K562 (cell line): ENCODE data around the gene PDE1A. TPM values are rescaled to one million over a fixed set of nuclear protein-coding genes. Genes with fewer than 3 reads are reported as not detected.

Experiments
- ATAC-seq: fragments of 200-7000 bp; cut with Tn5 transposase; 3 replicates; pipeline ENCODE4 v1.9.1; 2020; ENCODE audit warnings: moderate library complexity
- BruUV-seq: library from RNA; stranded (reverse); fragments of 400-500 nt; replicated peaks from 2 replicates; lab custom pipeline; 2021; lab: Mats Ljungman, UMichigan
- CTCF ChIA-PET: fragments of 300-600 bp; formaldehyde crosslinking; extraction: SDS; loops from one replicate; lab custom pipeline; 2021; ENCODE audit warnings: low intra/inter-chr PET ratio; lab: Yijun Ruan, JAX
- POLR2A ChIA-PET: fragments of 300-600, 350-650 bp; sonication (Branson Sonifier 250); formaldehyde crosslinking; extraction: SDS; loops from one replicate; lab custom pipeline; 2021; ENCODE audit warnings: antibody characterized with exemption, inconsistent platforms; lab: Yijun Ruan, JAX
- DNase-seq, 4 experiments: peaks; one replicate each; pipeline versions ENCODE4 v3.0.0 to v3.0.0-alpha.2; 2011 to 2018; ENCODE audit warnings: low spot score in 3 of 4, mixed read lengths in 3 of 4; ENCODE audit errors: extremely low read depth in 1 of 4
- FAIRE-seq: peaks from 2 replicates; lab custom pipeline; 2011; peaks lifted over from hg19 to GRCh38; lab: Jason Lieb, UNC
- H2AFZ ChIP-seq: 2 replicates; pipeline ENCODE4 v1.6.0; 2011; ENCODE audit warnings: low read depth, low read length, control low read depth, inconsistent platforms
- H3K27ac ChIP-seq: fragments of 200-600 bp; 3 replicates; pipeline ENCODE4 v1.8.0; 2011; ENCODE audit warnings: low read depth, mild to moderate bottlenecking, control low read depth, inconsistent platforms, low read length, moderate library complexity, mixed read lengths; ENCODE audit errors: extremely low read depth
- H3K27me3 ChIP-seq, 2 experiments: fragments of 300-600 bp in 1 of 2; 2 replicates in 1 of 2; 3 replicates in 1 of 2; pipeline versions ENCODE4 v1.6.0 to v1.8.0; 2011; ENCODE audit warnings: inconsistent platforms in 2 of 2, low read length in 2 of 2, mild to moderate bottlenecking in 1 of 2, mixed read lengths in 1 of 2, moderate library complexity in 1 of 2; ENCODE audit not compliant: control insufficient read depth in 2 of 2, insufficient read depth in 2 of 2
- H3K36me3 ChIP-seq: fragments of 300-600 bp; 3 replicates; pipeline ENCODE4 v1.8.0; 2011; ENCODE audit warnings: mild to moderate bottlenecking, low read length, inconsistent platforms; ENCODE audit not compliant: control insufficient read depth, insufficient read depth
- H3K4me1 ChIP-seq, 2 experiments: fragments of 200-600 bp in 1 of 2; replicated peaks in 1 of 2; 2 replicates in 1 of 2; 3 replicates in 1 of 2; pipeline versions ENCODE4 v1.5.1 to v1.8.0; 2011; ENCODE audit warnings: inconsistent platforms in 2 of 2, low read length in 2 of 2, mild to moderate bottlenecking in 1 of 2, mixed read lengths in 1 of 2, moderate library complexity in 1 of 2; ENCODE audit not compliant: control insufficient read depth in 2 of 2, insufficient read depth in 2 of 2
- H3K4me2 ChIP-seq: 2 replicates; pipeline ENCODE4 v1.6.1; 2011; ENCODE audit warnings: low read length, control low read depth, inconsistent platforms, mixed read lengths; ENCODE audit not compliant: insufficient read depth
- H3K4me3 ChIP-seq: fragments of 200-600 bp; sonication (generic), shearing (Covaris generic); 2 replicates; pipeline ENCODE4 v1.5.1; 2016; ENCODE audit warnings: control low read depth, inconsistent platforms
- H3K79me2 ChIP-seq: fragments of 200-600 bp; 3 replicates; pipeline ENCODE4 v1.8.0; 2011; ENCODE audit warnings: low read length, inconsistent platforms; ENCODE audit not compliant: control insufficient read depth, insufficient read depth
- H3K9ac ChIP-seq, 2 experiments: 2 replicates each; pipeline versions ENCODE4 v1.6.0 to v1.6.1; 2011; ENCODE audit warnings: low read depth in 2 of 2, low read length in 2 of 2, control low read depth in 1 of 2, inconsistent platforms in 1 of 2, mild to moderate bottlenecking in 1 of 2, mixed read lengths in 1 of 2; ENCODE audit not compliant: insufficient read depth in 1 of 2
- H3K9me1 ChIP-seq: one replicate; pipeline ENCODE4 v1.6.0; 2011; ENCODE audit warnings: inconsistent platforms, mild to moderate bottlenecking, low read length, moderate library complexity; ENCODE audit not compliant: control insufficient read depth, insufficient read depth
- H3K9me3 ChIP-seq: replicated peaks from 2 replicates; pipeline ENCODE4 v1.5.1; 2011; ENCODE audit warnings: low read depth, low read length, inconsistent platforms; ENCODE audit not compliant: control insufficient read depth, insufficient read depth
- H4K20me1 ChIP-seq: replicated peaks from 2 replicates; pipeline ENCODE4 v1.6.1; 2011; ENCODE audit warnings: low read length, inconsistent platforms, mixed read lengths; ENCODE audit not compliant: control insufficient read depth, insufficient read depth
- DACH1 ChIP-seq: fragments of 450-650 bp; IDR thresholded peaks from 2 replicates; pipeline ENCODE4 v1.6.1; 2018; ENCODE audit not compliant: partially characterized antibody
- ELK1 ChIP-seq: sonication (generic); formaldehyde crosslinking; IDR thresholded peaks from 2 replicates; pipeline ENCODE4 v1.8.1; 2022; ENCODE audit warnings: missing genetic modification reagents
- EZH2 ChIP-seq: IDR thresholded peaks from 2 replicates; pipeline ENCODE4 v1.6.1; 2012; ENCODE audit warnings: low read depth, mild to moderate bottlenecking, inconsistent platforms, low read length, borderline replicate concordance
- HDAC2 ChIP-seq: fragments of 450-650 bp; IDR thresholded peaks from 2 replicates; pipeline ENCODE4 v1.6.1; 2016; ENCODE audit warnings: mild to moderate bottlenecking
- HDAC3 ChIP-seq: fragments of 450-650 bp; IDR thresholded peaks from 2 replicates; pipeline ENCODE4 v1.6.1; 2018; ENCODE audit warnings: borderline replicate concordance, mild to moderate bottlenecking, moderate library complexity; ENCODE audit not compliant: partially characterized antibody
- MAFF ChIP-seq: IDR thresholded peaks from 2 replicates; pipeline ENCODE4 v1.6.1; 2012; ENCODE audit warnings: low read length, improper control_type of control experiment
- POLR2G ChIP-seq: fragments of 200-400 bp; formaldehyde crosslinking; IDR thresholded peaks from 2 replicates; pipeline ENCODE4 v1.6.1; 2017; ENCODE audit warnings: low read depth, mild to moderate bottlenecking, antibody characterized with exemption, low read length, moderate library complexity
- PREB ChIP-seq: sonication (generic); formaldehyde crosslinking; IDR thresholded peaks from 2 replicates; pipeline ENCODE4 v1.8.1; 2023; ENCODE audit warnings: mild to moderate bottlenecking, missing genetic modification reagents
- STAT6 ChIP-seq: sonication (generic); formaldehyde crosslinking; IDR thresholded peaks from 2 replicates; pipeline ENCODE4 v1.8.1; 2023; ENCODE audit warnings: mild to moderate bottlenecking, missing genetic modification reagents
- TSC22D4 ChIP-seq: fragments of 450-650 bp; IDR thresholded peaks from 2 replicates; pipeline ENCODE4 v1.6.1; 2016; ENCODE audit warnings: missing genetic modification characterization, missing biosample characterization, control low read depth
- ZNF212 ChIP-seq: fragments of 450-650 bp; formaldehyde crosslinking; IDR thresholded peaks from 2 replicates; pipeline ENCODE4 v1.4.0; 2020; ENCODE audit warnings: mild to moderate bottlenecking
- ZNF668 ChIP-seq: fragments of 250-450 bp; sonication (Bioruptor Pico); IDR thresholded peaks from 2 replicates; pipeline ENCODE4 v1.8.0; 2022; ENCODE audit warnings: mild to moderate bottlenecking, inconsistent platforms
- ZNF699 ChIP-seq: fragments of 250-450 bp; sonication (Bioruptor Pico); IDR thresholded peaks from 2 replicates; pipeline ENCODE4 v1.8.0; 2021; ENCODE audit warnings: mild to moderate bottlenecking, moderate library complexity; ENCODE audit not compliant: insufficient replicate concordance
- WGBS: fragments of 100-300 bp; shearing (Covaris generic); methylation state at CpG from one replicate; pipeline ENCODE4 v1.1.6; 2016; ENCODE audit warnings: low coverage, mixed read lengths; ENCODE audit not compliant: insufficient coverage; ENCODE audit errors: missing lambda C conversion rate; 5-methylcytosine and 5-hydroxymethylcytosine counted together
- in situ Hi-C: fragments of 300-500 bp; cut with MboI; formaldehyde crosslinking; loops from 4 replicates; pipeline ENCODE4 v1.15.0; 2018; ENCODE audit warnings: inconsistent platforms, mixed read lengths
- intact Hi-C: fragments of 100-400 bp; cut with micrococcal nuclease; formaldehyde crosslinking; loops from 2 replicates; pipeline ENCODE4 v1.14.2; 2022
- polyA plus RNA-seq, 8 experiments: library from polyadenylated mRNA; depleted of rRNA in 4 of 8; stranded (reverse) in 5 of 8; unstranded in 3 of 8; fragments of >200 nt; fragmentation: Nextera tagmentation in 2 of 8; fragmentation: Illumina TruSeq in 1 of 8; extraction: Ambion mirVana in 2 of 8; extraction: Trizol in 1 of 8; gene quantifications; 2 replicates each; pipeline versions ENCODE4 v1.2.1 to v1.2.3, GENCODE V29; 2011 to 2014; ENCODE audit warnings: inconsistent platforms in 1 of 8, missing spikeins in 1 of 8
- total RNA-seq, 7 experiments: library from RNA; depleted of rRNA in 6 of 7; stranded (reverse); fragments of >200 nt in 6 of 7; fragmentation: Illumina TruSeq in 2 of 7; extraction: Trizol in 2 of 7; gene quantifications; 2 replicates each; pipeline versions ENCODE4 v1.2.1 to v1.2.3, GENCODE V29; 2011 to 2021; ENCODE audit warnings: low replicate concordance in 1 of 7

Gene PDE1A
- total and polyA plus RNA-seq, 9 of the 15 experiments (the other 6 are each of a cell fraction or from before 2014, with no cell fraction given), result 0.14 to 0.91 (median 0.32) TPM

GRCh38 chr2:182404975-182405561, 21.8 kb downstream of the PDE1A start (continued):
- TF ChIP-seq HDAC3, result no peak
- TF ChIP-seq EZH2, result no peak

GRCh38 chr2:182404092-182404491, 22.7 kb downstream of the PDE1A start:
- Histone ChIP-seq H3K27ac (no peak overlapping the region), H3K9ac (no peak overlapping the region), H3K27me3 (no peaks in the 10 kb centered on the region), H3K4me3 (no peak overlapping the region), H3K9me3 (no peaks in the 10 kb centered on the region), H3K4me2 (no peak overlapping the region), H3K4me1 (no peaks in the 10 kb centered on the region), H4K20me1 (no peaks in the 10 kb centered on the region), H3K36me3 (no peaks in the 10 kb centered on the region), H3K9me1 (no peaks in the 10 kb centered on the region), H2AFZ (no peak overlapping the region), H3K79me2 (no peaks in the 10 kb centered on the region)
- ChIA-PET CTCF (no interaction called here), POLR2A (no interaction called here)
- in situ Hi-C loops (no loop called here), intact Hi-C loops (no loop called here)
- BruUV-seq, result no TSS peak
- FAIRE-seq (no peak), ATAC-seq (no peak), DNase-seq (no peak)
- WGBS, result 0% methylated on average over 2 of the region's 2 CpGs
- no peak for TF ChIP-seq ZNF668
- no peak for TF ChIP-seq HDAC2
- TF ChIP-seq ELK1 (CRISPR knock-in tag), result no peak
- TF ChIP-seq MAFF, result no peak
- TF ChIP-seq TSC22D4 (tag), result no peak
- TF ChIP-seq POLR2G, result no peak
- TF ChIP-seq DACH1, result no peak
- TF ChIP-seq PREB (CRISPR knock-in tag), result no peak
- no peak for TF ChIP-seq ZNF699
- no peak for TF ChIP-seq STAT6 (CRISPR knock-in tag)
- TF ChIP-seq ZNF212, result no peak
